ENCODE results near the gene TSPAN5.
"Not testable (repeated sequence)": the region's sequence is repeated elsewhere in the genome, so short reads cannot be mapped to it uniquely, and the experiment has no call there.

TSPAN5 gene

GRCh38 chr4:98544141-98544817 lies 114.1 kb downstream of the TSPAN5 start:
- no peak for DNase-seq

GRCh38 chr4:98542011-98542410 lies 116.4 kb downstream of the TSPAN5 start:
- DNase-seq: peak; percentile 20

- DNase-seq: no peak
Measured at GRCh38 chr4:98540803-98541202, 117.6 kb downstream of the TSPAN5 start.

GRCh38 chr4:98539741-98540140 lies 118.7 kb downstream of the TSPAN5 start:
- DNase-seq: peak; percentile 71

- no peak for DNase-seq
Measured at GRCh38 chr4:98539299-98539698, 119.1 kb downstream of the TSPAN5 start.

GRCh38 chr4:98536631-98537030 lies 121.8 kb downstream of the TSPAN5 start:
- DNase-seq: no peak

- not testable (repeated sequence) for DNase-seq
Measured at GRCh38 chr4:98534146-98534545, 124.3 kb downstream of the TSPAN5 start.

- no peak for DNase-seq
Measured at GRCh38 chr4:98530572-98530971, 127.8 kb downstream of the TSPAN5 start.

- DNase-seq: no peak
Measured at GRCh38 chr4:98529970-98530569, 128.3 kb downstream of the TSPAN5 start.

- no peak for DNase-seq
Measured at GRCh38 chr4:98528882-98529281, 129.5 kb downstream of the TSPAN5 start.

GRCh38 chr4:98527534-98528269 lies 130.7 kb downstream of the TSPAN5 start:
- no peak for DNase-seq

- peak; percentile 19 for DNase-seq
Measured at GRCh38 chr4:98524230-98524629, 134.2 kb downstream of the TSPAN5 start.

- peak; percentile 37 for DNase-seq
Measured at GRCh38 chr4:98522636-98523395, 135.6 kb downstream of the TSPAN5 start.

GRCh38 chr4:98522062-98522461 lies 136.3 kb downstream of the TSPAN5 start:
- no peak for DNase-seq

GRCh38 chr4:98521486-98521885 lies 136.9 kb downstream of the TSPAN5 start:
- DNase-seq: no peak

- DNase-seq: no peak
Measured at GRCh38 chr4:98519268-98519977, 139.0 kb downstream of the TSPAN5 start.

GRCh38 chr4:98518559-98519267 lies 139.7 kb downstream of the TSPAN5 start:
- no peak for DNase-seq

GRCh38 chr4:98517218-98518021 lies 141.0 kb downstream of the TSPAN5 start:
- DNase-seq: peak; percentile 71

- peak; percentile 34 for DNase-seq
Measured at GRCh38 chr4:98516441-98517217, 141.8 kb downstream of the TSPAN5 start.

- peak; percentile 16 for DNase-seq
Measured at GRCh38 chr4:98516042-98516440, 142.4 kb downstream of the TSPAN5 start.
